Hepatocyte (in vitro differentiated cells): Measurements from ENCODE around the gene WDCP. TPM values are rescaled to one million over a fixed set of nuclear protein-coding genes. Genes with fewer than 3 reads are reported as not detected.

Experiments used
- DNase-seq: peaks from one replicate; pipeline ENCODE4 v3.0.0-alpha.2; 2016; ENCODE audit warnings: low spot score
- H2AFZ ChIP-seq: fragments of 200-600 bp; sonication (generic); 2 replicates; pipeline ENCODE4 v1.6.0; 2016; ENCODE audit warnings: antibody characterized with exemption, mild to moderate bottlenecking
- H3K27ac ChIP-seq: fragments of 200-600 bp; sonication (generic); 2 replicates; pipeline ENCODE4 v1.5.1; 2016; ENCODE audit warnings: mild to moderate bottlenecking
- H3K27me3 ChIP-seq: fragments of 200-600 bp; sonication (generic); 2 replicates; pipeline ENCODE4 v1.6.1; 2016
- H3K36me3 ChIP-seq: fragments of 200-600 bp; sonication (generic); replicated peaks from 2 replicates; pipeline ENCODE4 v1.5.1; 2016; ENCODE audit warnings: low read depth; ENCODE audit not compliant: insufficient read depth
- H3K4me1 ChIP-seq: fragments of 200-600 bp; sonication (generic); 2 replicates; pipeline ENCODE4 v1.5.1; 2016; ENCODE audit warnings: mild to moderate bottlenecking, moderate library complexity; ENCODE audit not compliant: insufficient read depth
- H3K4me2 ChIP-seq: fragments of 200-600 bp; sonication (generic); 2 replicates; pipeline ENCODE4 v1.6.0; 2016
- H3K4me3 ChIP-seq: fragments of 200-600 bp; sonication (generic); 2 replicates; pipeline ENCODE4 v1.5.1; 2016; ENCODE audit warnings: mild to moderate bottlenecking
- H3K79me2 ChIP-seq: fragments of 200-600 bp; sonication (generic); 2 replicates; pipeline ENCODE4 v1.6.0; 2017; ENCODE audit warnings: mild to moderate bottlenecking
- H3K9me2 ChIP-seq: fragments of 200-600 bp; sonication (generic); replicated peaks from 2 replicates; pipeline ENCODE4 v1.6.0; 2017; ENCODE audit warnings: mild to moderate bottlenecking; ENCODE audit not compliant: insufficient read depth
- H3K9me3 ChIP-seq: fragments of 200-600 bp; sonication (generic); 2 replicates; pipeline ENCODE4 v1.5.1; 2016; ENCODE audit warnings: low read depth, mild to moderate bottlenecking
- H4K20me1 ChIP-seq: fragments of 200-600 bp; sonication (generic); 2 replicates; pipeline ENCODE4 v1.6.0; 2016; ENCODE audit warnings: mild to moderate bottlenecking; ENCODE audit not compliant: insufficient read depth, poor library complexity, severe bottlenecking
- EZH2 ChIP-seq: fragments of 200-600 bp; sonication (generic); IDR thresholded peaks from 2 replicates; pipeline ENCODE4 v1.6.1; 2016; ENCODE audit warnings: antibody characterized with exemption, mild to moderate bottlenecking, borderline replicate concordance
- EZH2phosphoT487 ChIP-seq: fragments of 200-600 bp; sonication (generic); IDR thresholded peaks from one replicate; pipeline ENCODE4 v1.6.1; 2018; ENCODE audit warnings: antibody characterized with exemption, mild to moderate bottlenecking, low read depth, moderate library complexity; ENCODE audit not compliant: unreplicated experiment, severe bottlenecking
- WGBS: methylation state at CpG from one replicate; pipeline ENCODE4 v1.1.6; 2016; ENCODE audit warnings: low lambda C conversion rate; ENCODE audit errors: missing lambda C conversion rate; 5-methylcytosine and 5-hydroxymethylcytosine counted together
- polyA plus RNA-seq: library from polyadenylated mRNA; unstranded; fragments of >200 nt; fragmentation: Nextera tagmentation; extraction: Ambion mirVana; gene quantifications from 2 replicates; pipeline ENCODE4 v1.2.1, GENCODE V29; 2016
- total RNA-seq: library from RNA; depleted of rRNA; stranded (reverse); fragments of >200 nt; gene quantifications from 2 replicates; pipeline ENCODE4 v1.2.3, GENCODE V29; 2014
- TF ChIP-seq, protein P1 (sequence below): fragments of 200-600 bp; sonication (generic); IDR thresholded peaks from 2 replicates; pipeline ENCODE4 v1.5.1; 2016; ENCODE audit warnings: antibody characterized with exemption, mild to moderate bottlenecking; ENCODE audit not compliant: poor library complexity

The WDCP gene
- total and polyA plus RNA-seq, 2 experiments from 2014 or later, result 2.4 to 6.0 TPM

DNA sequence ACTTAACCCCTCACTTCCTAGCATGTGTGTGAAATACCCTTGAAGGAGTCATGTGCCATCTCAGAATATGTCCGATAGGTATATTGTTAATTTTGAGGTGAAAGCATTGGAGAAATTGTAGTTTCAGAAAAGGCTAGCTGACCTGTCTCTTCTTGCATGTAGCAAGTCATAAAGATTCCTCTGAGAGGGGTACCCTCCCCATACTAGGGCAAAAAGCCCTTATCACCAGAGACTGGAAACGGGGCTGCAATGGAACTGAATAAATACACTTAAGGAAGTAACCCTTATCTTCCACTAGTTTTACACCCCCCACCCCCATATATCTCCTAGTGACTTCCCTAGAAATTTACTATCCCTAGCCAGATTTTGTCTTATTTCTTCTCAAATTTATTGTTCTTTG is 30.7 kb upstream of the WDCP start:
- TF ChIP-seq, protein P1, sequence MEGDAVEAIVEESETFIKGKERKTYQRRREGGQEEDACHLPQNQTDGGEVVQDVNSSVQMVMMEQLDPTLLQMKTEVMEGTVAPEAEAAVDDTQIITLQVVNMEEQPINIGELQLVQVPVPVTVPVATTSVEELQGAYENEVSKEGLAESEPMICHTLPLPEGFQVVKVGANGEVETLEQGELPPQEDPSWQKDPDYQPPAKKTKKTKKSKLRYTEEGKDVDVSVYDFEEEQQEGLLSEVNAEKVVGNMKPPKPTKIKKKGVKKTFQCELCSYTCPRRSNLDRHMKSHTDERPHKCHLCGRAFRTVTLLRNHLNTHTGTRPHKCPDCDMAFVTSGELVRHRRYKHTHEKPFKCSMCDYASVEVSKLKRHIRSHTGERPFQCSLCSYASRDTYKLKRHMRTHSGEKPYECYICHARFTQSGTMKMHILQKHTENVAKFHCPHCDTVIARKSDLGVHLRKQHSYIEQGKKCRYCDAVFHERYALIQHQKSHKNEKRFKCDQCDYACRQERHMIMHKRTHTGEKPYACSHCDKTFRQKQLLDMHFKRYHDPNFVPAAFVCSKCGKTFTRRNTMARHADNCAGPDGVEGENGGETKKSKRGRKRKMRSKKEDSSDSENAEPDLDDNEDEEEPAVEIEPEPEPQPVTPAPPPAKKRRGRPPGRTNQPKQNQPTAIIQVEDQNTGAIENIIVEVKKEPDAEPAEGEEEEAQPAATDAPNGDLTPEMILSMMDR, result no peak
- TF ChIP-seq EZH2 (no peak), EZH2phosphoT487 (no peak)
- peak overlapping the region; percentile 95 for H3K27ac ChIP-seq
- no peaks in the 10 kb centered on the region for H3K27me3 ChIP-seq
- no peaks in the 10 kb centered on the region for H3K9me3 ChIP-seq
- no peaks in the 10 kb centered on the region for H3K36me3 ChIP-seq
- H3K4me3 ChIP-seq, result peak overlapping the region; percentile 40
- peaks cover 16% of the 10 kb centered on the region for H3K4me1 ChIP-seq
- H4K20me1 ChIP-seq, result no peaks in the 10 kb centered on the region
- H3K4me2 ChIP-seq, result peak overlapping the region; percentile 82
- H3K79me2 ChIP-seq, result peaks cover 36% of the 10 kb centered on the region
- no peak for DNase-seq
- 62% methylated on average over 2 of the region's 2 CpGs for WGBS
- peak overlapping the region; percentile 69 for H2AFZ ChIP-seq
- no peaks in the 10 kb centered on the region for H3K9me2 ChIP-seq

- Histone ChIP-seq H3K4me1 (peaks cover 14% of the 10 kb centered on the region), H3K4me3 (peak overlapping the region; percentile 40), H3K79me2 (peaks cover 37% of the 10 kb centered on the region), H3K4me2 (peak overlapping the region; percentile 82), H3K27me3 (no peaks in the 10 kb centered on the region), H3K9me2 (no peaks in the 10 kb centered on the region), H4K20me1 (no peaks in the 10 kb centered on the region), H3K9me3 (no peaks in the 10 kb centered on the region), H3K27ac (peak overlapping the region; percentile 95), H3K36me3 (no peaks in the 10 kb centered on the region), H2AFZ (peak overlapping the region; percentile 69)
- WGBS, result 18% methylated on average over 9 of the region's 9 CpGs
- DNase-seq, result no peak
- TF ChIP-seq EZH2phosphoT487, result no peak
- TF ChIP-seq, protein P1, result no peak
- no peak for TF ChIP-seq EZH2
Observed at GRCh38 chr2:24077535-24077877, 30.3 kb upstream of the WDCP start.

GRCh38 chr2:24076849-24077534 is 29.8 kb upstream of the WDCP start:
- H2AFZ ChIP-seq, result peak overlapping the region; percentile 69

More at GRCh38 chr2:24076849-24077534, 29.8 kb upstream of the WDCP start:
- peak overlapping the region; percentile 40 for H3K4me3 ChIP-seq
- peaks cover 14% of the 10 kb centered on the region for H3K4me1 ChIP-seq
- peaks cover 36% of the 10 kb centered on the region for H3K79me2 ChIP-seq
- TF ChIP-seq, protein P1, result no peak
- TF ChIP-seq EZH2phosphoT487 (no peak), EZH2 (no peak)
- H3K9me2 ChIP-seq, result no peaks in the 10 kb centered on the region
- peak; percentile 73 for DNase-seq
- H3K4me2 ChIP-seq, result peak overlapping the region; percentile 82
- H4K20me1 ChIP-seq, result no peaks in the 10 kb centered on the region
- no peaks in the 10 kb centered on the region for H3K9me3 ChIP-seq
- H3K27ac ChIP-seq, result peak overlapping the region; percentile 95
- H3K27me3 ChIP-seq, result no peaks in the 10 kb centered on the region
- 2% methylated on average over 20 of the region's 41 CpGs for WGBS
- no peaks in the 10 kb centered on the region for H3K36me3 ChIP-seq
